Colon (tissue), 2 donors: Measurements from ENCODE around the gene AIDA.

ENCODE experiments used
- FAIRE-seq: peaks from 2 replicates; lab custom pipeline; 2012; peaks lifted over from hg19 to GRCh38; lab: Jason Lieb, UNC
- donor health status: control.
- donor health status: control.

AIDA gene

GRCh38 chr1:222643938-222644635 lies 68.2 kb downstream of the AIDA start:
- FAIRE-seq, result peak; percentile 93

- FAIRE-seq, result no peak
These were observed 68.7 kb downstream of the AIDA start for GRCh38 chr1:222643606-222643937.

- no peak for FAIRE-seq
These were observed 69.8 kb downstream of the AIDA start for GRCh38 chr1:222642468-222642867.

GRCh38 chr1:222641269-222641948 lies 70.9 kb downstream of the AIDA start:
- FAIRE-seq, result no peak

- no peak for FAIRE-seq
These were observed 77.9 kb downstream of the AIDA start for GRCh38 chr1:222634180-222635013.

- FAIRE-seq, result no peak
These were observed 79.5 kb downstream of the AIDA start for GRCh38 chr1:222632749-222633148.

- FAIRE-seq, result no peak
These were observed 80.6 kb downstream of the AIDA start for GRCh38 chr1:222631611-222632208.

- FAIRE-seq, result no peak
These were observed 82.3 kb downstream of the AIDA start for GRCh38 chr1:222629921-222630535.

GRCh38 chr1:222627232-222627631 lies 85.1 kb downstream of the AIDA start:
- no peak for FAIRE-seq

GRCh38 chr1:222624214-222624613 lies 88.1 kb downstream of the AIDA start:
- FAIRE-seq, result no peak

GRCh38 chr1:222623458-222623857 lies 88.8 kb downstream of the AIDA start:
- FAIRE-seq, result no peak

- no peak for FAIRE-seq
These were observed 89.5 kb downstream of the AIDA start for GRCh38 chr1:222622765-222623164.

GRCh38 chr1:222620566-222620965 lies 91.7 kb downstream of the AIDA start:
- no peak for FAIRE-seq

GRCh38 chr1:222618880-222619596 lies 93.3 kb downstream of the AIDA start:
- no peak for FAIRE-seq
